Measurements from ENCODE around the gene PTPA.
A peak's percentile ranks its signal among the peaks of the same experiment; 100 is the strongest.

PTPA gene

DNA sequence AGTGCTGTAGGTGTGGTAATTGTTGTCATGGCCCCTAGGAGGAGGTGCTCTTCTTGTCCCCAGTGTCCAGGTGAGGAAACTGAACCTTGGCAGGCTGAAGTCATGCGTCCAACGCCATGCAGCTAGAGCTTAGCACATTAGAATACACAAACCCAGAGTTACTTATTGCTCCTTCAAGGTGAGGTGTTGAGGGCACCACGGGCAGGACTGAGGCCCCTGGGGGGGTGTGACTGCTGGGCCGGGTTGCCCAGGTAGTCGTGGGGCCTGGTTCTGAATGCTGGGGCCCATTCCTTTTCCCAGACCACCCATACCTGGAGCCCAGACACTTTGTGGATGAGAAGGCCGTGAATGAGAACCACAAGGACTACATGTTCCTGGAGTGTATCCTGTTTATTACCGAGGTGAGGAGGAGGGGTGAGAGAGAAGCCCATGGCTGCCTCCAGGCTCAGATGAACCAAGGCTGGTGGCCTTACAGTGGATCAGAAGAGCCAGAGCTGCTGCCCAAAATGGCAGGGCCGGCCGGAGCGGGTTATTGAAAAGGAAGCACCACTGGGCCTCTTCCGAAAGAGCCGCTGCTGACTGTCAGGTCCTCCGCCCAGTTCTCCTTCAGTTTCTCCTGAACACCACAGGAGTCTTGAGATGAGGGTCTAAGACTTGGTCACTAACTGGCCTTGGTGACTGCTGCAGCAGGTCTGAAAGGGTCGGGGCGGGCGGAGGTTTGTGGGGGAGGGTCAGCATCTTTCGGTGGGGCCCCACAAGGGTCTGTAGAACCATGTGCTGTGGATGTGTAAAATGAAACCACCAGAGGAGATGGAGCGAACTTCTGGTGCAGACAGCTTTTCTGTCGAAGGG is 26.3 kb downstream of the PTPA start:
- DNase-seq (ENCODE audit: low read depth in 2 of 2), result no peak

DNA sequence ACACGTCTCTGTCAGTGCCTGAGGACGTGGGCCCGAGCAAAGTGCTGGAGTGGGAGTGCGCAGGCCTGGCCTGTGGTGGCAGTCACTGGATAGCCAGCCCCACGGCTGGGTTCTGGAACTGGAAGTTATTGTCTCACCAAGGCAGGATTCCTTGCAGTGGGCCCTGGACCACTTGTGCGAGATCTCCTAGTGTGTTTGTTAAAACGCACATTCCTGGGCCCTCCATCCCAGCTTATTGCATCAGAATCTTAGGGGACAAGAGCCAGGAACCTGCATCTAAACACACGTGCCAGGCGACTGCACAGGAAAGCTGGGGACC is 26.9 kb downstream of the PTPA start:
- DNase-seq (ENCODE audit: low read depth in 2 of 2), result no peak

DNA sequence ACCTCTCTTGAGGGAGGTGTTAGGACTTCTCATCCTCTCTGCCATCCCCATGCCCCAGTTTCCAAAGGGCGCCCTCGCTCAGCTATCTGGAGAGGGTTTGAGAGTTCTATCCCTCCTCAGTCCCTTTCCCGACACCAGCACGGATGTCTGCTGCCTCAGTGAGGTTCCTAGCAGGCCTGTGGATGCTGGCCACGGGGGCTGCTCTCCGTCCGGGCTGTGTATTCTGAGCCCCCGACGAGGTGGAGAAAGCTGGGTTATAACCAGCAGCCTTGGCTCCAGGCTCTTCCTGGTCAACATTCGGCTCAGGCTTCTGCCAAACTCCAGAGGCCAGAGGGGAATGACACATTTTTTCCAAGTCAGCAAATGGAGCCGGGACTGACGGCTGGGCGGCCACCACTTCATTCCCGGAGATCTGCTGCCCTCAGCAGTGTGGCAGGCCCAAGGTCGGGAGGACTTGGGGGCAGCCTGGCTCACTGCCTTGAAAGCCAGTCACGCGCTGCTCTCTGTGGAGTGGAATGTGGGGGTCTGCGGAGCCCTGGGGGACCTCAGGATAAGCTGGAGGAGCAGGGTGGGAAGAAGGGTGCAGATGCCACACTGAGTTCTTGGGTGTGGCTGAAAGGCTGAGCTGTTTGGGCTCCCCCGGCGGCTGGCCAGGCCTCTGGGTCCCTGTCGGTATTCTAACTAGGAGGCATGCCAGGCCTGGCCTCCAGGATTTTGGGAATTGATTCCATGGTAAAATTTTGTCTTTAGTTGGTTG is 27.4 kb downstream of the PTPA start:
- no peak for DNase-seq (ENCODE audit: low read depth in 2 of 2)

DNA sequence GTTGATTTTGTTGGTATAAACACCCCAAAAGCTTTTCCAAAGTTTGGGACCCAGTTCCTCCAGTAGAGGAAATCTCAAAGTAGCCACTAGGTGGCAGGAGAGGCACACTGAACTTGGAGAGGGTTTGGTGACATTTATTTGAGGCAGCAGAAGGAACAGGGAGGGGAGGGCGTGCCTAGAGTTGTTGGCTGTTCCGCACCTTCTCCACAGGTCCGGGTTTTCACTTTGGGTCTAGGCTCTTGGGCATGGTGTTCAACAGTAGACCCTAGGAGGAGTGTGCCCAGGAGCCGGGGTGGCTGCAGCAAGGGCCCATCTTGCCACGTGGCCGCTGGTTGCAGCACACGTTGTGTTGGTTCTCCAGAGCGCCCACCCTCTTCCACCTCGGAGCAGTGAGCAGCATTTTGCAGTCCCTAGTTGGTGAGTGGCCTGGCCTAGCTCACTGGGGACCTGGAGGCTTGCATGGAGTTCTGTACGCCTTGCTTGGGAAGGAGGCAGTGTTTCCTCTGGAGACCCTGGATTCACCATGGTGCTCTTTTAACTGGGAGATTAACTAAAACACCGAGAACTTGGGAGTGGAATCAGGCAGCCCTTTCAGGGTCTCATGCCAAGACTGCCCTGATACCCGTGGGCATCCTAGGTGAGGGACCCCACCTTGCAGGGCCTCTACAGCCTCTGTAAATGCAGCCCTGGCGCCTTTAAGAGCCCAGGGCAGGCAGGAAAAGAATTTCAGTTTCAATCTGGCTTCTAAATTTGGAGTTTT is 28.2 kb downstream of the PTPA start:
- DNase-seq (ENCODE audit: low read depth in 2 of 2), result peak; percentile 56 to 65

DNA sequence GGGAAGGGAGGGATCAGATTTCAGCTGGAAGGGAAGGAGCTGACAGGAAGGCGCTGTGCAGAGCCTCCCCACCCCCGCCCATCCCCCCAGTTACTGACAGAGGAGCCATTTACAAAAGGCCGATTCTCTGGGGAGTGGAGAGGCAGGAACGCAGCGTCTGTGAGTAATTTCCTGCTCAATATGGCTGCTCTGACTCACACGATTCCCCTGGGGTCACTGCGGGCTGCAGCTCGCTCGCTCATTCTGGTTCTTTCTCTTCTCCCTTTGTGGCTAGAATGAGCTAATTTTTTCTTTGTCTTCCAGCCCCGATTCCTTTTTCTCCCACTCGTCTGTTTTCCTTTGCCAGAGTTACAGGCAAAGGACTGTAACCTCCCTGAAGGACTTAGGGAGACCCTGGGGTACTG is 28.8 kb downstream of the PTPA start:
- DNase-seq (ENCODE audit: low read depth in 2 of 2), result peak; percentile 75

DNA sequence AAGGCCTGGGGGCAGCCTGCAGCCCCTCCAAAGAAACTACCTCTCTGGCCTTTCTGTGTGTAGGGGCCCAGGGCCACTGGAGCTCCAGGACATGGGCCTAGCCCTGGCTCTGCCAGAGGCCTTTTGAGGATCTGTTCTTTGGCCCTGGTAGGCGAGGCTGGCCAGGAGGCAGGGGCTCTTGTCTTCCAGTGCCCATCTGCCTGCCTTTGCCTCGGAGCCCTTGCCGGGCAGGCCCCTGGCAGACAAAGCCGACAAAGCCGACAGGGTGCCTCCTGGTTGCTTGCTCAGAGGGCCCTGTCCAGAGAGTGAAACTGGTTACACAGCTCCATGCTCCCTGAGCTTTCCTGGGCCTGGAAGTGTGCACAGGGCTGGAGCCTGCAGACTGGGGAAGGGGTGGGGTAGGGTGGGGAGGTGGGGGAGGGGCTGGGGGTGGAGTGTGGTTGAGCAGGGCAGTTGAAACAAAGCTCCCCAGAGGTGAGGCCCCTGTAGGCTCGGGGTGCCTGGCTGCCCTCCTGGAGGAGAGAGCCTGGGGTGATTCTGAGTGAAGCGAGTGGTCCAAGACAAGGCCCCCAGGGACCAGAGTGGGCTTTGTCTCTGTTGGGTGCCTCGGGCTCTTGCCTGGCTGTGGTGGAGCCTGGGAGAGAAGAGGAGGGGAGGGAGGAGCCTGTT is 29.3 kb downstream of the PTPA start:
- peak in 1 of 2 donors; percentile 10 for DNase-seq (ENCODE audit: low read depth in 2 of 2)

DNA sequence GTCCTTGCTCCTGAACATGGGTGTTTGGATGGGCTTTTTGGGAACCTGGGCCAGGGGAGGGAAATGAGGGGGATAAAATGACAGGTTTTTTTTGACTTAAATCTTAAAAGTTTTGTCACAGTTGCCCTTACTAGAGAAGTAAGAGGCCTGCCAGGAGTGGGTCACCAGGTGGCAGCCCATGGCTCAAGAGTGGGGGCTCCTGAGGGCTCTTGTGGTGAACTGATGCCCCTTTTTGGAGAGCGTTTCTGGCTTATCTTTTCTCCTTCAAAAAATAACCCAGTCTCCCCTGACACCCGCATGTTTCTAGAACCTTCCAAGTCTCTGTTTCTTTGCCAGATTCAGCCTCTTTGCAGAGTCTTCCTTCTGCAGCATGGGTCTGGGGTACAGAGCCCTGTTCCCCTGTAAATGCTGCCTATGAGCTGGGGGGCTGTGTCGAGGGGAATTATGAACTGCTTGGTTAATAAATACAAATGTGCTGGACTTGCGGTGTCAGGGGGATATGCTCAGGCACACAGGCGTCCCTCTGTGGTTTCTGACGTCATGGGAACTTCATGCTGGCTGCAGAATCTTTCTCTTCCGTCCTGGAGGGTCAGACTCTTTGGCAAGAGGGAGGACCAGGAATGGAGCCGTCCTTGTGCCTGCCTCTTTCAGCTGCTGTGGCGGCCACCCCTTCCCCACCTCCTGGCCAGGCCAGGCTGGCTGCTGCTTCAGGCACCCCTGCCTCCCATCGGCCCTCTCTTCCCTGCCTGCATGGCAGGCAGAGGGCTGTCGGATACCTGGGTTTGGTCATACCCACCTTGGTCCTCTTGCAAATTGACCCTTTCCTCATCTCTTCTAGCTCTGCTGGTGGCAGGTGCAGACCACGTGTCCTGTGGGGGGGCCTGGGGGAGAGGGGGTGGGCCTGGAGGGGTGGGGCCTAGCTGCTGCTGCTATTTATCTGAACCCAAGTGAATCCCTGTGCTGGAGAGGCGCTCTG is 30.1 kb downstream of the PTPA start:
- no peak for DNase-seq (ENCODE audit: low read depth in 2 of 2)

DNA sequence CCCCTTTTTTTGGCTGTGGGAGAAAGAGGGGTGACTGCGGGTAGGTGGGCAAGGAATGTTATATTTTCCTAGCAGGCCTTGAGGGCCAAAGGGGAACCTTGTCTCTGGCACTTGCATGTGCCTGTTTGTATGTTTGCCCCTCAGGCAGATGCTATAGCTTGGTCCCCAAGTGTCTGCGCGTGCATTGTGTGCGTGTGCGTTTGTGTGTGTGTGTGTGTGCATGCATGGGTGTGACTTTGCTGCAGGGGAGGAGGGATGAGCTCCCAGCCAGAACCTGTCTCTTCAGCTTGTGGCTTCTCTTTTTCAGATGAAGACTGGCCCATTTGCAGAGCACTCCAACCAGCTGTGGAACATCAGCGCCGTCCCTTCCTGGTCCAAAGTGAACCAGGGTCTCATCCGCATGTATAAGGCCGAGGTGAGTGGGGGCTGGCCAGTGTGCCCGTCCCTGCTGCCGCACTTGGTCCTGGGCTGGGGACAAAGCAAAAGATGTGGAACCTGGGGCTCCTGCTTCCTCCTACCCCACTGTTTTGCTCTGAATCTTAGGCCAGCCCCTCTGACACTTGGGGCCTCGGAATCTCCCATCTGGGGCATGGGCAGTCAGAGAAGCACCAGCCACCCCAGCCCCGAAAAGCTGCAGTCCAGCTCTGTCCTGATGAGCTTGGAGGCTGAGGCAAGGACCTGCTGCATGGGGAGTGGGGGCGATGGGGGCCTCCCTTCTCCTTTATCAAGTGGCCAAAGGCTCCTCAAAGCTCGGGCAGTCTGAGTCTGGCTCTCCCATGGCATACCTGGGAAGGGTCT is 31.1 kb downstream of the PTPA start:
- no peak for DNase-seq (ENCODE audit: low read depth in 2 of 2)

DNA sequence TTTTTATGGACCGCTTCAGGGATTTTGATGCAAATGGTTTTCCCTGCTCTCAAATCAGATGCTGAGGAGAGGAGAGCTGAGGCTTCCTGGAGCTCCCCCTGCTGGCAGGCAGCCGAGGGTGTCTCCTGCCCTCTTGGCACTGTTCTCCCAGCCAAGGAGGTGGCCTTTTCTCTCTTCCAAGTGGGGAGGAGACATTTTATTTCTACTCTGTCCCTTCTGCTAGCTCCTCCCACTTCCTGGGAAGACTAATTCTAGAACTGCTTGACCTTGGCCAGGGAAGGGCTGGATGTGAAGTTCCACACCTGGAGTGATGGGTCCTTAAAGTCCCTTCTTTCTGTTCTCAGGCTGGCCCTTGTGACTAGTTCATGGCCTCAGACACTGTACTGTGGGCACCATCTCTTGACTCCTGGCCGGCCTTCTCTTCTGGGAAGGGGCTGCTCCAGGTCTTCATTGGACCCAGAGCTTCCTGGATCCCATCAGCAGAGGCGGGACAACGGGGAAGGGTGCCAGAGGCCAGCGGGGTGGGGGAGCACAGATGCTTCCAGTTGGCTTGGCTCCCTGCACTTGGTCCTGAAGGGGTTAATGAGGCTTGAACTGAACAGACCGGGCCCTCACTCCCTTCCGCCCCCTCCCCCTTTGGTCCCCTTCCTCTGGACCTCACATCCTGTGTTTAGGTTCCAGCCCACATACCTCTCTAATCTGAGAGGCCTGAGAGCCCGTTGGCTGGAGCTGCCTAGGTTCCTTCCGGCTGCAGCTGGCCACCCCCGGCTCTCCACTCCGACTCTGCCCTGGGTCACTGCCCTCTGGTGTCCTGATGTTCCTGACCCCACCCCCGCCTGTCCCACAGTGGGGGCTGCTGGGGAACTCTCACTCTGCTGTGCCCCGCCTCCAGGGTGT is 32.1 kb downstream of the PTPA start:
- peak; percentile 38 to 61 for DNase-seq (ENCODE audit: low read depth in 2 of 2)

DNA sequence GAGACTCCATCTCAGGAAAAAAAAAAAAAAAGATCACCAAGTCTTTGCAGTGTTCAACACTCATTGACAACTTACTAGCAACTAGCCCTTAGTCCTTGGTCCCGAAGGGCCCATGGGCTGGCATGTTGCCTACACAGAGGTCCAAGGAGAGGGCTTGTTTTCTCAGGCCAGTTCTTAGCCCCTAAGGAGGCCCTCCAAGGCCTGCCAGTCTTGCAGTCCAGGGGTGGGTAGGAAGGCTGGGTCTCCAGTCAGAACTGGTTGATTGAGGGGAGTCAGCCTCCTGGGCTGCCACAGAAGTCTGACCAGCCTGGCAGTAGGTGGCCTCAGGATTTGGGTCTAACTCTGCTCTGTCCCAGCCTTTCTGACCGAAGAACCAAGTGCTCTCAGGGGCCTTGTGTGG is 34.1 kb downstream of the PTPA start:
- DNase-seq (ENCODE audit: low read depth in 2 of 2), result no peak

DNA sequence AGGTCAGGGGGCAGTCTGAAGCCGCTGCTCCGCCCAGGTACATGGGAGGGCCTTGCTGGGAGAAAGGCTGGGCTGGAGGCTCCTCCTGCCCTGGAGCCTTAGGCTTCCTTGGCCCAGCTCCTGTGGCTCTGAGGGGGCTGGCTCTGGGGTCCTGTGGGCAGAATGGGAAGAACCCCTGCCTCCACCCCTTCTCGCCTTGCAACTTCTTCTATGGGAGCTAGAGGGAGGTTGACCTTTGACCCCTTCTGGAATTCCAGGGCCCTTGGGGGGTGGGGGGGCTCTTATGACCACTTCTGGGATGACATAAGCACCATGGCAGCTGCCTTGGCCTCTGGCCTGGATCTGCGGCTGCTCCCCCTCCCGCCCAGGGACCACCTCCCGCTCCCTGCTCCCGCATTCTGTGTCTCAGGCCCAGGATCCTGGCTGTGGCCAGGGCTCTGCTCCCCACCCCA is 34.7 kb downstream of the PTPA start:
- DNase-seq (ENCODE audit: low read depth in 2 of 2), result no peak

DNA sequence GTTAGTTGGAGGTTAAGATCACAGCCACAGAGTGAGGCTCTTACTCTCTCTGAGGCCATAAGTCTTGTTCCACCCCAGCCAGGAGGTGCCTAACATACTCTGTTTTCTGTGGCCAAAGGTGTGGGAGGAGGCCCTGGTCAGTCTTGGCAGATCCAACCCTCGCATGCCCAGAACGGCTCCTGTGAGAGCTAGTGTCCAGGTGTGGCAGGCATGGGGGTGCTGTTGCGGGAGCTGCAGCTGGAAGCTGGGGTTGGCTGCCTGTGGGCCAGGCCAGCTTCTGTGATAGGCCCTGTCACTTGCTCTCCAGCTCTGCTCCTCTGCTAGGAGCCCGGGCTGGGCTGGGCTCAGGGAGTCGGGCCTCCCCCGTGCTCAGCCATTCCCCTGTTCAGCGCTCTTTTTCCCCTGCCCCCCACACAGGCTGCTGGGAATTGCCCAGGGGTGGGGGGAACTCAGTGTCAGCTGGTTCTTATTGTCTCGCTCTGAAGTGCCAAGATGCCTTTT is 35.3 kb downstream of the PTPA start:
- DNase-seq (ENCODE audit: low read depth in 2 of 2), result no peak

DNA sequence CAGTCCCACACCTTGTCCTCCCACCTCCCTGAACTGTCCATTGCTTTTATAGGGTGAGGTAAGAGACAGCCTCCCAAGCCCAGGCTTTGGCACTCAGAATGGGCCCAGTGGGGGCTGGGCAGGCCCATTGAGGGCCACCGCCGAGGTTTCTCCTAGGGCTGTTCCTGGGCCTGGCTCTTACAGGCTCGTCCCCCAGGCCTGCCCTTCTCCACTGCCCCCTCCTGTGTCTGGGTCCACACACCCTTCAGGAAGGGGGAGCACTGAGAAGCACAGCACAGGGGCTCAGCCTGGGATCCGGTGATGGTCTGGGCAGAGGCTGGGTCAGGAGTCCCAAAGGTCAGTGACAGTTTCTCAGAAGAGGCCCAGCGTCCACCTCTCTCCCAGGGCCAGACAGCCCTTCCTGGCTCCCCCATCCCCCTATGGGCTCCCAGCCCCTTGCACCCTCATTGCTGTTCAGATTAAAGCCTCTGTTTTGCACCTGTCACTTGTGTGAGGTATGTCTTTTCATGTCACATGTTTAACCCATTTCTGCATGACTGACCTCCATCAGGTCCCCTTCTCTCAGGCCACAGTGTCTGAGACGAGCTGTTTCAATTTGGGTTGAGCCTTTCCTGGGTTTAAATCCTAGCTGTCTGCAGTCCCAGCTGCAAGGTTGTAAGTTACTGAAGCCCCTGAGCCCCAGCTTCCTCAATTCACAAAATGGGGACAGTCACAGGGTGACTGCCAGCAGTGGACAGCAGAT is 37.4 kb downstream of the PTPA start:
- no peak for DNase-seq (ENCODE audit: low read depth in 2 of 2)

DNA sequence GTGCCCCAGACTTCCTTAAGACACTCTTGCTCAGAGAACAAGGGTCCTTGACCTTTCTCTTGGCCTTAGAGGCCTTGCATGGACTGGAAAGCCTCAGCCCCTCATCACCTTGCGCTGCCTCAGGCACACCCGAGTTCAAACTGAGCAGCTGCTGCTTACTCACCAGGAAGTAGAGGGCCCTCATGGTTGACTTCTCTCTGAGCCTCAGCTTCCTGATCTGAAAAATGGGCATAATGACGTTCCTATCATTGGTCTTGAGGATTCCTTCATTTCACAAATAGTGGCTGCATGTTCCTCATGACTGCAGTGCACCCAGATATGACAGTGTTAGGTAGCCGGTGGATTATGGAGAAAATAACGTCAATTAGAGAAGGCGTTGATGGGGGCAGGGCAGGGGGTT is 38.2 kb downstream of the PTPA start:
- DNase-seq (ENCODE audit: low read depth in 2 of 2), result no peak

DNA sequence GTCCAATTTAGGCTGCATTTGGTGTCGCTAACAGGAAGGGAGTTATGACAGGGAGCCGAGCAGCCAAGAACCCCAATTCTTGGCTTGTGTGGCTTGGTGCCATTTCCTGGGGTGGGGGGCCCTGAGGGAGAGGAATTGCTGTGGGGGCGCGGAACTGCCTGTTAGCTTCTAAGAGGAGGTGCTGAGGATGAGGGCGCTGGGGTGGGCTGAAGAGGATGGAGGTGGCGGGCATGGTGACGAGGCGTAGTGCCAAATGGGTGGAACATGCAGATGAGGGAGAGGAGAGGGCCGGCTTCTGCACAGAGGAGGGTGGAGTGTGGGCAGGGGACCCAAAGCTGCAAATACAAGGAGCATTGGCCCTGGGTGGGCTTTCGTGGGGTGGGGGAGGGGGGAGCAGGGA is 38.9 kb downstream of the PTPA start:
- no peak for DNase-seq (ENCODE audit: low read depth in 2 of 2)

DNA sequence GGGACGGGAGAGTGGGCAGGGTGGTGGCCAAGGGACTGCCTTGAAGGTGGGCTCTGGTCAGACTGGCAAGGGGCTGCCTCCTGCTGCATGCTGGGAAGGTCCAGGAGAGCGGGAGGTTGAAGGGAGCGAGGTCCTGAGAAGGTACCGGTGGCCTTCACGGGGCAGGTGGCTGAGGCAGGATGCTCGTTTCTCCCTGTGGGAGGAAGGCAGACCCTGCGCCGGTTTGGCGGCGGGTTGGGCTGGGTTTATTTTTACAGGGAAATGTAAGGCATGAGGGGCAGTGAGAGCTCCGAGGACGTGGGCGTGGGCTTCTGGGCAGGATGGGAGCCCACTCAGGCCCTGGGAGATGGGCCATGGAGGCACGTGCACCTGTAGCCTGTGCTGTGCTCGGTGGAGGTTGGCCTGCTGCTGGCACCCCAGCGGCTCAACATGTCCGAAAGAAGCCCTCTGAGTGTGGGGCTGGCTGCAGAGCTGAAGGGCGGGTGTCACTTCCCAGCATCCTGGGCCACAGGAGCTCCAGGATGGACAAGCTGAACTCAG is 39.5 kb downstream of the PTPA start:
- no peak for DNase-seq (ENCODE audit: low read depth in 2 of 2)

DNA sequence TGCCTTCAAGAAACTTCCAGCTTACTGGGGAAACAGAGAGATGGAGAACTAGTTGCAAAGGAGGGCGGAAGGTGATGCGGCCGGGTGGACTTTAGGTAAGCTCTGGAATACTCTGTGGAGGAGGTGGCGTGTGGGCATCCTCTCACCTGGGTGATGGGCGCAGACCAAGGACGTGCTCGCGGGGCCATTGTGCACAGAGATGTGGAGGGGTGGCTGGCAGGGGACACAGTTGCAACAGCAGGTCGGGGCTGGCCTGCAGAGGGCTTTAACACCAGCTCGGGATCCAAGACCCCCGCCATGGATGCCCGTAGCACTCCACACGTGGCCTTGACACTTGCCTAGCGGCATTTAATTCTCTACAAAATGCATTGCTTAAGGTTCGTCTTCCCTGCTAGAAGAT is 40.3 kb downstream of the PTPA start:
- no peak for DNase-seq (ENCODE audit: low read depth in 2 of 2)

Measured in stimulated activated CD4-positive, alpha-beta T cell treated with anti-CD3 and anti-CD28 coated beads, Interleukin-15, amount 100 ng/mL, for 48 hours (primary cell).